ENCODE measurements around the gene HNRNPH2. TPM values are rescaled to one million over a fixed set of nuclear protein-coding genes. Genes with fewer than 3 reads are reported as not detected.

Gene HNRNPH2
- total and polyA plus RNA-seq, 8 donors: 66.2 to 107 (median 99.2) TPM

DNA sequence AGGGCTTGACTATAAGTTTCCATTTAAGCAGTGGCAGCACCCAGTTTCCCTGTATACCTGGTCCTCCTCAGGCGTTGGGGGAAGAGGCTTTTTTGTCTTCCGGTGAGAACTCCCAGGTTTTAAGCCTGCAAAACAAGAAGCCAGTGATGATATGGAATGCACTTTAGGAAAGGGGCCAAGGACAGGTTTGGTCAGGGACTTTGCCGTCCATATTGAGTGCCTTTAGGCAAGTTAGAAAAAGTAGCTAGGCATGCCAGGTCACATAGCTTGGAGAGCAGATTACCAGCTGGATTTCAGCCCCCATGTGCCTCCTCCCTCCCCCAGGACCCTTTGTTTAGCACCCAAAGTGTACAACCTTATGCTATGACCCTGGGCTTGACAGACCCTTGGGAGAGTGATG, 45.9 kb upstream of the HNRNPH2 start:
- no peak for TF ChIP-seq CTCF (IDR thresholded peaks at IDR 0.05)
- no peak overlapping the region for H3K27ac ChIP-seq
- DNase-seq: no peak
- H3K9me3 ChIP-seq: no peaks in the 10 kb centered on the region
- intact Hi-C loops (cut with DNase I): no loop called here
- H3K27me3 ChIP-seq: no peaks in the 10 kb centered on the region
- no peaks in the 10 kb centered on the region for H3K4me1 ChIP-seq
- no peak overlapping the region for H3K4me3 ChIP-seq
- ATAC-seq: no peak
- H3K36me3 ChIP-seq: peaks cover 0 to 18% of the 10 kb centered on the region in 2 donors

- intact Hi-C loops (cut with DNase I): no loop called here
- H3K27me3 ChIP-seq: no peaks in the 10 kb centered on the region
Measured at GRCh38 chrX:101362757-101363156, 45.3 kb upstream of the HNRNPH2 start.

GRCh38 chrX:101365301-101365795, 42.7 kb upstream of the HNRNPH2 start:
- DNase-seq: no peak
- peaks cover 0 to 10% of the 10 kb centered on the region in 2 donors for H3K36me3 ChIP-seq
- ATAC-seq: no peak
- H3K4me1 ChIP-seq: no peaks in the 10 kb centered on the region
- no peak for TF ChIP-seq CTCF (IDR thresholded peaks at IDR 0.05)
- no peak overlapping the region for H3K4me3 ChIP-seq
- H3K9me3 ChIP-seq: no peaks in the 10 kb centered on the region
- no peaks in the 10 kb centered on the region for H3K27me3 ChIP-seq
- H3K27ac ChIP-seq: no peak overlapping the region
- intact Hi-C loops (cut with DNase I): no loop called here

More at GRCh38 chrX:101362757-101363156, 45.3 kb upstream of the HNRNPH2 start:
- no peak overlapping the region for H3K27ac ChIP-seq
- no peak for TF ChIP-seq CTCF (IDR thresholded peaks at IDR 0.05)
- H3K4me1 ChIP-seq: no peaks in the 10 kb centered on the region
- H3K36me3 ChIP-seq: peaks cover 0 to 18% of the 10 kb centered on the region in 2 donors
- ATAC-seq: no peak
- no peak for DNase-seq
- H3K9me3 ChIP-seq: no peaks in the 10 kb centered on the region
- no peak overlapping the region for H3K4me3 ChIP-seq

DNA sequence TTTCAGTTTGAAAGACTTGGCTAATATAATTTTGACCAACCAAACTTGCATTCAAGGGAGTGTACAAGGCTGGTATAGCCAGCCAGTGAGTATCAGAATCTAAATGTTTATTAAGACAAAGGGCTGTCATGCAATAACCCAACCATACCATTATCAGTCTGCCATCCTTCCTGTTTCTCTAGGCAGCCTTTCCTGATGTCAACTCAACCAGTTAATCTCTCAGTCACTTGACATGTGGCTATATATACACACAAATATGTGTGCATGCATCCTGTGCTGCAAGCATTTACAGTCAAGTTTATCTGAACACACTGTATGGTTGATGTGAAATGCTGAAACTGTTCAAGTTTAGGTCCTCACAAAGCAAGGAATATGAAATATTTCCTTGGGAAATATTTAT, 39.2 kb upstream of the HNRNPH2 start:
- Histone ChIP-seq H3K4me1 (no peaks in the 10 kb centered on the region), H3K27ac (no peak overlapping the region), H3K36me3 (peaks cover 0 to 5% of the 10 kb centered on the region in 2 donors), H3K9me3 (no peaks in the 10 kb centered on the region), H3K27me3 (no peaks in the 10 kb centered on the region), H3K4me3 (no peak overlapping the region)
- intact Hi-C loops (cut with DNase I): no loop called here
- DNase-seq (no peak), ATAC-seq (no peak)
- TF ChIP-seq CTCF (IDR thresholded peaks at IDR 0.05): no peak

DNA sequence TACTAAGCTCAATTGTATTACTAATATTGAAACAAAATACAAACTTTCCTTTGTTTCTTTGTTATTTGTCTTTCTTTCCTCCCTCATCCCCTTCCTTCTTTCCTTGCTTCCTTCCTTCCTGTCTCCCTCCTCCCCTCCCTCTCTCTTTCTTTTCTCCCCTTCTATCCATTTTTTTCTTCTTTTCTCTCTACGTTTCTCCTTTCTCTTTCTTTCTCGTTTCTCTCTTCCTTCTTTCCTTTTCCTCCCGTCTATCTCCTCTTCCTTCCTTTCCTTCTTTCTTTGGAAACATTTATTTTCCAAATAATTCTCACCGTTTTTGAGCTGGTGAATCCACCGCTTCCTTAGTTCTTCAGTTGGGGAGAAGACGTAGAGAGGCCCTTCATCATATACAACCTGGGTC, 38.3 kb upstream of the HNRNPH2 start:
- peaks cover 0 to 5% of the 10 kb centered on the region in 2 donors for H3K36me3 ChIP-seq
- TF ChIP-seq CTCF (IDR thresholded peaks at IDR 0.05): no peak
- intact Hi-C loops (cut with DNase I): no loop called here
- DNase-seq: no peak
- no peak overlapping the region for H3K4me3 ChIP-seq
- H3K27me3 ChIP-seq: no peaks in the 10 kb centered on the region
- H3K4me1 ChIP-seq: no peaks in the 10 kb centered on the region
- no peak for ATAC-seq
- no peak overlapping the region for H3K27ac ChIP-seq
- H3K9me3 ChIP-seq: no peaks in the 10 kb centered on the region

All from left lung (tissue), 10 donors.